ENCODE results near the gene CFAP100.

The CFAP100 gene

GRCh38 chr3:126377211-126377610 is 17.5 kb upstream of the CFAP100 start:
- no peak for DNase-seq

- DNase-seq: no peak
These were observed 16.4 kb upstream of the CFAP100 start for GRCh38 chr3:126378341-126378751.

- no peak for DNase-seq
These were observed 14.5 kb upstream of the CFAP100 start for GRCh38 chr3:126380011-126380768.

GRCh38 chr3:126381966-126382365 is 12.7 kb upstream of the CFAP100 start:
- DNase-seq: no peak

GRCh38 chr3:126389112-126389793 is 5.5 kb upstream of the CFAP100 start:
- DNase-seq: peak; percentile 35

GRCh38 chr3:126389794-126390146 is 4.9 kb upstream of the CFAP100 start:
- no peak for DNase-seq

- DNase-seq: no peak
These were observed 4.5 kb upstream of the CFAP100 start for GRCh38 chr3:126390201-126390600.

- no peak for DNase-seq
These were observed 4.0 kb upstream of the CFAP100 start for GRCh38 chr3:126390751-126391150.

GRCh38 chr3:126391631-126392030 is 3.1 kb upstream of the CFAP100 start:
- DNase-seq: no peak

GRCh38 chr3:126392246-126392645 is 2.5 kb upstream of the CFAP100 start:
- no peak for DNase-seq

GRCh38 chr3:126393563-126393962 is 1.1 kb upstream of the CFAP100 start:
- DNase-seq: no peak

GRCh38 chr3:126394977-126395321 is 240 bp downstream of the CFAP100 start:
- no peak for DNase-seq

- DNase-seq: no peak
These were observed 1.3 kb downstream of the CFAP100 start for GRCh38 chr3:126395846-126396513.

GRCh38 chr3:126396536-126396935 is 1.8 kb downstream of the CFAP100 start:
- no peak for DNase-seq

GRCh38 chr3:126397610-126398422 is 3.1 kb downstream of the CFAP100 start:
- no peak for DNase-seq

GRCh38 chr3:126398423-126399350 is 4.0 kb downstream of the CFAP100 start:
- no peak for DNase-seq

- DNase-seq: no peak
These were observed 4.6 kb downstream of the CFAP100 start for GRCh38 chr3:126399351-126399735.

- DNase-seq: no peak
These were observed 5.0 kb downstream of the CFAP100 start for GRCh38 chr3:126399756-126400155.

- no peak for DNase-seq
These were observed 7.0 kb downstream of the CFAP100 start for GRCh38 chr3:126401611-126402160.

- DNase-seq: no peak
These were observed 7.5 kb downstream of the CFAP100 start for GRCh38 chr3:126402178-126402577.

GRCh38 chr3:126402666-126403302 is 8.1 kb downstream of the CFAP100 start:
- no peak for DNase-seq
